HepG2 (cell line): ENCODE results near the gene PCDHGA1. TPM values are rescaled to one million over a fixed set of nuclear protein-coding genes. Genes with fewer than 3 reads are reported as not detected.

Source experiments
- ATAC-seq: fragments of 200-7000 bp; cut with Tn5 transposase; 3 replicates; pipeline ENCODE4 v1.9.1; 2020; ENCODE audit warnings: mild to moderate bottlenecking, moderate library complexity
- BruUV-seq: library from RNA; stranded (reverse); fragments of 400-500 nt; replicated peaks from 2 replicates; lab custom pipeline; 2021; lab: Mats Ljungman, UMichigan
- CTCF ChIA-PET: fragments of 300-600 bp; formaldehyde crosslinking; extraction: SDS; loops from one replicate; lab custom pipeline; 2021; ENCODE audit warnings: low total read pairs, inconsistent platforms, low intra/inter-chr PET ratio; lab: Yijun Ruan, JAX
- POLR2A ChIA-PET: fragments of 350-600 bp; sonication (Branson Sonifier 250); formaldehyde crosslinking; loops from one replicate; lab custom pipeline; 2020; ENCODE audit warnings: antibody characterized with exemption, inconsistent platforms; lab: Yijun Ruan, JAX
- DNase-seq: peaks from one replicate; pipeline ENCODE4 v3.0.0-alpha.2; 2015; ENCODE audit warnings: low spot score
- FAIRE-seq: peaks from 3 replicates; lab custom pipeline; 2011; peaks lifted over from hg19 to GRCh38; lab: Jason Lieb, UNC
- H2AFZ ChIP-seq: one replicate; pipeline ENCODE4 v1.6.1; 2011; ENCODE audit warnings: low read length, inconsistent platforms
- H3K27ac ChIP-seq: fragments of 300-600 bp; 3 replicates; pipeline ENCODE4 v1.8.0; 2011; ENCODE audit warnings: mixed run types, mild to moderate bottlenecking, mixed read lengths, low read length, inconsistent platforms; ENCODE audit not compliant: insufficient read depth; ENCODE audit errors: extremely low read length
- H3K27me3 ChIP-seq, 2 experiments: fragments of 200-600 bp in 1 of 2; 2 replicates in 1 of 2; 3 replicates in 1 of 2; pipeline versions ENCODE4 v1.6.0 to v1.8.0; 2011; ENCODE audit warnings: low read length in 2 of 2, mild to moderate bottlenecking in 2 of 2, moderate library complexity in 2 of 2, inconsistent platforms in 1 of 2; ENCODE audit not compliant: insufficient read depth in 2 of 2, control insufficient read depth in 1 of 2
- H3K36me3 ChIP-seq, 2 experiments: fragments of 200-600 bp in 1 of 2; replicated peaks in 1 of 2; 2 replicates in 1 of 2; 3 replicates in 1 of 2; pipeline versions ENCODE4 v1.5.1 to v1.8.0; 2011; ENCODE audit warnings: low read length in 2 of 2, inconsistent platforms in 1 of 2; ENCODE audit not compliant: insufficient read depth in 2 of 2, control insufficient read depth in 1 of 2
- H3K4me1 ChIP-seq: 2 replicates; pipeline ENCODE4 v1.5.1; 2012; ENCODE audit warnings: low read length, inconsistent platforms; ENCODE audit not compliant: insufficient read depth
- H3K4me2 ChIP-seq: 2 replicates; pipeline ENCODE4 v1.6.0; 2011; ENCODE audit warnings: low read depth, low read length, inconsistent platforms
- H3K4me3 ChIP-seq, 3 experiments: fragments of 200-600 bp in 1 of 3; sonication (generic), shearing (Covaris generic) in 1 of 3; replicated peaks in 1 of 3; 2 replicates each; pipeline ENCODE4 v1.5.1; 2011 to 2016; ENCODE audit warnings: low read length in 3 of 3, inconsistent platforms in 2 of 3, low read depth in 2 of 3, mild to moderate bottlenecking in 2 of 3, control low read depth in 1 of 3, mixed read lengths in 1 of 3; ENCODE audit not compliant: insufficient read depth in 1 of 3
- H3K79me2 ChIP-seq: one replicate; pipeline ENCODE4 v1.6.1; 2011; ENCODE audit warnings: low read length, inconsistent platforms; ENCODE audit not compliant: insufficient read depth
- H3K9ac ChIP-seq: 2 replicates; pipeline ENCODE4 v1.6.0; 2011; ENCODE audit warnings: mild to moderate bottlenecking, low read depth, low read length, inconsistent platforms; ENCODE audit not compliant: insufficient read depth
- H3K9me3 ChIP-seq: 2 replicates; pipeline ENCODE4 v1.5.1; 2012; ENCODE audit warnings: mild to moderate bottlenecking, low read length
- H4K20me1 ChIP-seq: 2 replicates; pipeline ENCODE4 v1.6.0; 2011; ENCODE audit warnings: inconsistent platforms, mild to moderate bottlenecking, low read length, moderate library complexity; ENCODE audit not compliant: insufficient read depth
- AGO1 ChIP-seq: fragments of 200-400 bp; formaldehyde crosslinking; IDR thresholded peaks from 2 replicates; pipeline ENCODE4 v1.6.1; 2017; ENCODE audit warnings: mild to moderate bottlenecking, low read depth, low read length, moderate library complexity; ENCODE audit not compliant: poor library complexity, severe bottlenecking
- ESRRA ChIP-seq: sonication (generic); formaldehyde crosslinking; IDR thresholded peaks from 2 replicates; pipeline ENCODE4 v1.5.1; 2020; ENCODE audit warnings: mild to moderate bottlenecking, low read depth, missing genetic modification reagents
- HNF4G ChIP-seq, 2 experiments: sonication (generic) in 1 of 2; formaldehyde crosslinking in 1 of 2; IDR thresholded peaks; 2 replicates each; pipeline versions ENCODE4 v1.4.0 to v1.6.1; 2011 to 2020; ENCODE audit warnings: borderline replicate concordance in 2 of 2, low read depth in 2 of 2, mild to moderate bottlenecking in 2 of 2, low read length in 1 of 2, missing genetic modification reagents in 1 of 2, moderate library complexity in 1 of 2
- MTA1 ChIP-seq: sonication (generic); formaldehyde crosslinking; IDR thresholded peaks from 2 replicates; pipeline ENCODE4 v1.4.0; 2020; ENCODE audit warnings: missing genetic modification reagents, mild to moderate bottlenecking, borderline replicate concordance
- STAG1 ChIP-seq: sonication (generic); formaldehyde crosslinking; IDR thresholded peaks from 2 replicates; pipeline ENCODE4 v1.4.0; 2020; ENCODE audit warnings: missing genetic modification reagents
- ZNF136 ChIP-seq: sonication (generic); formaldehyde crosslinking; IDR thresholded peaks from 2 replicates; pipeline ENCODE4 v1.8.1; 2022; ENCODE audit warnings: low read depth, mild to moderate bottlenecking, moderate library complexity, missing genetic modification reagents
- ZNF280D ChIP-seq: sonication (generic); formaldehyde crosslinking; IDR thresholded peaks from 2 replicates; pipeline ENCODE4 v1.5.1; 2020; ENCODE audit warnings: mild to moderate bottlenecking, missing genetic modification reagents
- ZNF282 ChIP-seq: fragments of 450-650 bp; IDR thresholded peaks from 2 replicates; pipeline ENCODE4 v1.6.1; 2018; ENCODE audit not compliant: partially characterized antibody
- WGBS: methylation state at CpG from one replicate; pipeline ENCODE4 v1.1.6; 2017; ENCODE audit warnings: low lambda C conversion rate; 5-methylcytosine and 5-hydroxymethylcytosine counted together
- in situ Hi-C: cut with HindIII; loops from 2 replicates; pipeline ENCODE4 v1.10.0; 2017; ENCODE audit warnings: low pct_unique_long_range_greater_than_20kb; ENCODE audit not compliant: extremely low pct_ligation_motif_present
- intact Hi-C: fragments of 100-400 bp; cut with micrococcal nuclease; formaldehyde crosslinking; loops from one replicate; pipeline ENCODE4 v1.10.0; 2022; ENCODE audit not compliant: unreplicated experiment
- polyA plus RNA-seq, 8 experiments: library from polyadenylated mRNA; depleted of rRNA in 3 of 8; stranded (reverse) in 7 of 8; unstranded in 1 of 8; fragments of >200 nt; fragmentation: Illumina TruSeq in 4 of 8; extraction: Trizol in 4 of 8; gene quantifications; 2 replicates each; pipeline versions ENCODE4 v1.2.1 to v1.2.3, GENCODE V29; 2011 to 2016; ENCODE audit warnings: low read depth in 4 of 8, missing spikeins in 1 of 8, mixed read lengths in 1 of 8; ENCODE audit not compliant: insufficient read depth in 1 of 8
- total RNA-seq, 5 experiments: library from RNA; depleted of rRNA; stranded (reverse); fragments of >200 nt; fragmentation: Illumina TruSeq; extraction: Trizol; gene quantifications; 2 replicates each; pipeline ENCODE4 v1.2.3, GENCODE V29; 2016; ENCODE audit warnings: low read depth in 1 of 5
- TF ChIP-seq, protein P1 (sequence below): sonication (generic); formaldehyde crosslinking; IDR thresholded peaks from 2 replicates; pipeline ENCODE4 v1.5.0; 2020; ENCODE audit warnings: mild to moderate bottlenecking, missing genetic modification reagents, moderate library complexity

The PCDHGA1 gene
- total and polyA plus RNA-seq, 2 of the 13 experiments (the other 11 are each of a cell fraction or from before 2014, with no cell fraction given): 0.31 to 0.40 TPM

GRCh38 chr5:141342773-141343172 lies 12.5 kb downstream of the PCDHGA1 start:
- Histone ChIP-seq H3K36me3 (no peaks in the 10 kb centered on the region), H3K9ac (no peak overlapping the region), H4K20me1 (no peaks in the 10 kb centered on the region), H3K27me3 (no peaks in the 10 kb centered on the region), H3K4me2 (no peak overlapping the region), H3K27ac (no peak overlapping the region), H3K4me3 (no peak overlapping the region), H3K9me3 (peaks cover 30% of the 10 kb centered on the region), H2AFZ (no peak overlapping the region), H3K4me1 (no peaks in the 10 kb centered on the region), H3K79me2 (no peaks in the 10 kb centered on the region)
- ChIA-PET POLR2A (no interaction called here), CTCF (no interaction called here)
- WGBS: 0% methylated on average over 1 of the region's 1 CpG
- no peak for TF ChIP-seq ZNF282
- no peak for TF ChIP-seq HNF4G (IDR thresholded peaks at IDR 0.05; ENCODE audit: borderline replicate concordance, low read depth, low read length)
- no peak for TF ChIP-seq HNF4G (CRISPR knock-in tag; IDR thresholded peaks at IDR 0.05; ENCODE audit: borderline replicate concordance, low read depth)
- no peak for TF ChIP-seq ZNF136
- TF ChIP-seq ESRRA (CRISPR knock-in tag): no peak
- no peak for TF ChIP-seq MTA1 (CRISPR knock-in tag)
- no peak for TF ChIP-seq AGO1
- BruUV-seq: no TSS peak
- no peak for DNase-seq
- FAIRE-seq: no peak
- ATAC-seq: no peak
- intact Hi-C loops (no loop called here), in situ Hi-C loops (no loop called here)

DNA sequence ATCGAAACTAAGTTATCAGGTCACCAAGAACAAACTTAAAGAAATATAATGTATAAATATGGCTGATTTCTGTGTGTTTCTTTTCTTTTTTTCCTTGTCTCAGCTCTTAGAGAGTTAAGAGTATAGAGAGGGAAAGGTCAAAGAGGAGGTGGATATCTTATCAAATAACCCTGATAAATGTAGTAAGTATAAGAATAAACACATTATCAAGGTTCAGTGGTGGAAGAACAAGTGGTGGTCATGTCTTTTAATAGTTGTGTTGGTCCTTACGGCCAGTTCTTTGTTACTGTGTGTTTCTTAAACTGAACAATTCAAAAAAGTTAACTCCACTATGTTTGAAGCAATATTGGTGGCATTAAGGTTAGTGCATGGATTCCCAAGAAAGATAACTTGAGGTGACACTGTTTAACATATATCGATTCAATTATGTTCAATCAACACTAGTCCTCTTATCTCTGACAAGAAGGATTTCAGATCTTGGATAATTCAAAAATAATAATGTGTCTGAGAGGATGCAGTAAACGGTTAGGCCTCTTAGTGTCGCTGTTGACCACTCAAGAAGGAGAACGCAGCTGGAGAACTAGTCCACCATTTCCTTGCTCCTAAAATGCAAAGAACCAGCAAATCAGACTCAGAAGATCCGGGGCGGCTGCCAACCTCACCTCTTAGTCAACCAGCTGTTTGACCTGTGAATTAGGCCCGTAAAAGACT lies 13.1 kb downstream of the PCDHGA1 start, which contains the start of gene PCDHGA3:
TSS of gene PCDHGA3 (plus strand) at position 588 of the 711 bp plus-strand sequence. CDS start 205 bp downstream, outside the sequence.
- FAIRE-seq: no peak
- Histone ChIP-seq H2AFZ (no peak within 1 kb of the TSS), H3K4me3 (no peak within 1 kb of the TSS), H3K9ac (no peak within 1 kb of the TSS), H4K20me1 (no peaks in the 10 kb centered on the region), H3K27ac (no peak within 1 kb of the TSS), H3K36me3 (no peaks in the 10 kb centered on the region), H3K4me1 (no peaks in the 10 kb centered on the region), H3K9me3 (peaks cover 29% of the 10 kb centered on the region), H3K4me2 (no peak within 1 kb of the TSS), H3K79me2 (no peaks in the 10 kb centered on the region), H3K27me3 (no peaks in the 10 kb centered on the region)
- in situ Hi-C loops (no loop called here), intact Hi-C loops (no loop called here)
- ATAC-seq: no peak
- CTCF ChIA-PET: interaction anchor here (0.9 kb wide), 1 partner anchor 217 kb away, joined by 3 read pairs; no protein-coding TSS in a partner anchor
- POLR2A ChIA-PET: no interaction called here
- WGBS: 10% methylated on average over 9 of the region's 9 CpGs
- DNase-seq: no peak
- no TSS peak for BruUV-seq
- TF ChIP-seq STAG1 (CRISPR knock-in tag) (peak; percentile 21; the same call in 1 of the 2 replicates), ZNF280D (CRISPR knock-in tag) (no peak)
- TF ChIP-seq, protein P1, sequence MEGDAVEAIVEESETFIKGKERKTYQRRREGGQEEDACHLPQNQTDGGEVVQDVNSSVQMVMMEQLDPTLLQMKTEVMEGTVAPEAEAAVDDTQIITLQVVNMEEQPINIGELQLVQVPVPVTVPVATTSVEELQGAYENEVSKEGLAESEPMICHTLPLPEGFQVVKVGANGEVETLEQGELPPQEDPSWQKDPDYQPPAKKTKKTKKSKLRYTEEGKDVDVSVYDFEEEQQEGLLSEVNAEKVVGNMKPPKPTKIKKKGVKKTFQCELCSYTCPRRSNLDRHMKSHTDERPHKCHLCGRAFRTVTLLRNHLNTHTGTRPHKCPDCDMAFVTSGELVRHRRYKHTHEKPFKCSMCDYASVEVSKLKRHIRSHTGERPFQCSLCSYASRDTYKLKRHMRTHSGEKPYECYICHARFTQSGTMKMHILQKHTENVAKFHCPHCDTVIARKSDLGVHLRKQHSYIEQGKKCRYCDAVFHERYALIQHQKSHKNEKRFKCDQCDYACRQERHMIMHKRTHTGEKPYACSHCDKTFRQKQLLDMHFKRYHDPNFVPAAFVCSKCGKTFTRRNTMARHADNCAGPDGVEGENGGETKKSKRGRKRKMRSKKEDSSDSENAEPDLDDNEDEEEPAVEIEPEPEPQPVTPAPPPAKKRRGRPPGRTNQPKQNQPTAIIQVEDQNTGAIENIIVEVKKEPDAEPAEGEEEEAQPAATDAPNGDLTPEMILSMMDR (CRISPR knock-in tag): peak; percentile 45
